ENCODE data around the gene SV2C. TPM values are rescaled to one million over a fixed set of nuclear protein-coding genes. Genes with fewer than 3 reads are reported as not detected.

The SV2C gene
- total RNA-seq, 3 donors from 2014 or later: 0.54 to 1.2 (median 0.58) TPM

- peaks cover 2% of the 10 kb centered on the region for H3K4me1 ChIP-seq (ENCODE audit: low read depth)
- DNase-seq: no peak
- ATAC-seq: peak; percentile 23
- H3K36me3 ChIP-seq (ENCODE audit: low read depth): no peaks in the 10 kb centered on the region
- TF ChIP-seq, protein P1, sequence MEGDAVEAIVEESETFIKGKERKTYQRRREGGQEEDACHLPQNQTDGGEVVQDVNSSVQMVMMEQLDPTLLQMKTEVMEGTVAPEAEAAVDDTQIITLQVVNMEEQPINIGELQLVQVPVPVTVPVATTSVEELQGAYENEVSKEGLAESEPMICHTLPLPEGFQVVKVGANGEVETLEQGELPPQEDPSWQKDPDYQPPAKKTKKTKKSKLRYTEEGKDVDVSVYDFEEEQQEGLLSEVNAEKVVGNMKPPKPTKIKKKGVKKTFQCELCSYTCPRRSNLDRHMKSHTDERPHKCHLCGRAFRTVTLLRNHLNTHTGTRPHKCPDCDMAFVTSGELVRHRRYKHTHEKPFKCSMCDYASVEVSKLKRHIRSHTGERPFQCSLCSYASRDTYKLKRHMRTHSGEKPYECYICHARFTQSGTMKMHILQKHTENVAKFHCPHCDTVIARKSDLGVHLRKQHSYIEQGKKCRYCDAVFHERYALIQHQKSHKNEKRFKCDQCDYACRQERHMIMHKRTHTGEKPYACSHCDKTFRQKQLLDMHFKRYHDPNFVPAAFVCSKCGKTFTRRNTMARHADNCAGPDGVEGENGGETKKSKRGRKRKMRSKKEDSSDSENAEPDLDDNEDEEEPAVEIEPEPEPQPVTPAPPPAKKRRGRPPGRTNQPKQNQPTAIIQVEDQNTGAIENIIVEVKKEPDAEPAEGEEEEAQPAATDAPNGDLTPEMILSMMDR (IDR thresholded peaks at IDR 0.05): no peak
- no peak overlapping the region for H3K4me3 ChIP-seq
- intact Hi-C loops (cut with DNase I, micrococcal nuclease): no loop called here
- H3K9me3 ChIP-seq: no peaks in the 10 kb centered on the region
Measured at GRCh38 chr5:76257897-76258296, 174.7 kb downstream of the SV2C start.

DNA sequence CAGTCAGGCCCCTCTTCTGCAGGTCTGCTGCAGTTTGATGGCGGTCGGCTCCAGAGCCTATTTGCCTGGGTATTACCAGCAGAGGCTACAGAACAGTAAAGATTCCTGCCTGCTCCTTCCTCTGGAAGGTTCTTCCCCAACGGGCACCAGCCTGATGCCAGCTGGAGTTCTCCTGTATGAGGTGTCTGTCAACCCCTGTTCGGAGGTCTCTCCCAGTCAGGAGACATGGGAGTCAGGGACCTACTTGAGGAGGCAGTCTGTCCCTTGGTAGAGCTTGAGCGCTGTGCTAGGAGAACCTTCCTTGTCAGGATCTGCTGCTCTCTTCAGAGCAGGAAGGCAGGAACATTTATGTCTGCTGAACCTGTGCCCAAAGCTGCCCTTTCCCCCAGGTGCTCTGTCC lies 181.5 kb downstream of the SV2C start:
- Histone ChIP-seq H3K4me3 (no peak overlapping the region), H3K36me3 (ENCODE audit: low read depth) (no peaks in the 10 kb centered on the region), H3K4me1 (ENCODE audit: low read depth) (no peaks in the 10 kb centered on the region), H3K9me3 (no peaks in the 10 kb centered on the region)
- DNase-seq: no peak
- TF ChIP-seq, protein P1 (IDR thresholded peaks at IDR 0.05): no peak
- no peak for ATAC-seq
- intact Hi-C loops (cut with DNase I, micrococcal nuclease): no loop called here

DNA sequence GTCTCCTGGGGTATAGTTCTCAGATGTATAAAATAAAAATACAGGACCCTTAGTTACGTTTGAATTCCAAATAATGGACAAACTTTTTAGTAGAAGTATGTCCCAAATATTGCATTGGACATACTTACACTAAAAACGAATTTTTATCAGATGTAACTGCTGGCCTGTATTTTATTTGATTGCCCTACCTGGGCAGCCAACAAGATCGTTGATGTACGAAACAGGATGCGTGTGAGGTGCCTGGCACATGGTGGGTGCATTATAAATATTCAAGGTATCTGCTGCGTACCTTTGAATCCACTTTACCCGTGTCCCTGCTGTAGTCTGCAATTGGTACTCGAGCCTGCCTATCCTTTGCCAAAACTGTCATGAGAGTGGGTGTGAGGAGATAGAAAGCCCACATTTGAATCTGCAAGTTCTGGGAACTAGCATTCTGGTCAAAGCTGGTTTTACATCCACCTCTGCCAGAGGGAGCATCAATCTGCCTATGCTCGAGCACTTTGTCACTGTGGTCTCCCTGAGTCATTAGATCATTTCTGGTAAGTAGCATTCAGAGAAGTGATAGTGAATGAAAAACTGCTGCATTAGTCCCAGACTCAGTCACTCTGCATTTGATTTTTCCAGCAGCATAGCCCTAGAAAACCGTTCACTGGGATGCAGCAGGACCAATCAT lies 186.2 kb downstream of the SV2C start:
- TF ChIP-seq, protein P1 (IDR thresholded peaks at IDR 0.05): no peak
- H3K4me3 ChIP-seq: no peak overlapping the region
- no peak for ATAC-seq
- no peaks in the 10 kb centered on the region for H3K9me3 ChIP-seq
- H3K36me3 ChIP-seq (ENCODE audit: low read depth): no peaks in the 10 kb centered on the region
- intact Hi-C loops (cut with DNase I, micrococcal nuclease): no loop called here
- no peak for DNase-seq
- H3K4me1 ChIP-seq (ENCODE audit: low read depth): no peaks in the 10 kb centered on the region

DNA sequence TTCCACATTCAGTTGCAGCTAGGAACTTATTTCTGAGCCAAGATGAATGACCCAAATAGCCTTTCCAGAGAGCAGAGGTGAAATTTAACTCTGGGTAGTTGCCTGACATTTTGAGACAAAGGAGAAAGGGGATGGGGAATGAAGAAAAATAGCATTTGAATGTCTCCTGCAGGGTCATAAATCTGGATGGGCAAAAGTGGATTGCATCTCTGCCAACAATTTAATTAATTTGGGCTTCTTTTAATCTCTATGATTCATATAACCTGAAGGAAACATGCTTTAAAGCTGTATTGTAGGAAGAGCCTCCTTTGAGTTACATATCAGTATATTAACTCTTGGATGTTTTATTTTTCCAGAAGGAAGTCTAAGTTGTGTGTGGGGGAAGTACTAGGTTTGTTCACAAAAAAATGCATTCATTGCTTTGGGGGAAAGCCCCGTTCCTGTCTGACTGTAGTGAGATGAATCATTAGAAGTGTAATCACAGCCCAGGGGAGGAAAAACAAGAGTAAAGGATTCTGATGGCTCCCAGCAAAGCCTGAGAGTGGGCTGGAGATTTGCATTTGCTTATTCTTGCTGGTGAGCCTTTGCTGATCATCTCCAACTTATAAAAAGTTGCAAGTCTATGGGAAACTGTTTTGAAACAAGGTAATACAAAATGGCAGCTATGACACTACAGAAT lies 186.9 kb downstream of the SV2C start:
- H3K36me3 ChIP-seq (ENCODE audit: low read depth): no peaks in the 10 kb centered on the region
- no peaks in the 10 kb centered on the region for H3K9me3 ChIP-seq
- intact Hi-C loops (cut with DNase I, micrococcal nuclease): no loop called here
- H3K4me3 ChIP-seq: no peak overlapping the region
- ATAC-seq: no peak
- DNase-seq: no peak
- TF ChIP-seq, protein P1 (IDR thresholded peaks at IDR 0.05): no peak
- H3K4me1 ChIP-seq (ENCODE audit: low read depth): no peaks in the 10 kb centered on the region

GRCh38 chr5:76271836-76272235 lies 188.7 kb downstream of the SV2C start:
- DNase-seq: no peak
- H3K9me3 ChIP-seq: no peaks in the 10 kb centered on the region
- no peaks in the 10 kb centered on the region for H3K4me1 ChIP-seq (ENCODE audit: low read depth)
- intact Hi-C loops (cut with DNase I, micrococcal nuclease): no loop called here
- TF ChIP-seq, protein P1 (IDR thresholded peaks at IDR 0.05): no peak
- H3K36me3 ChIP-seq (ENCODE audit: low read depth): no peaks in the 10 kb centered on the region
- ATAC-seq: no peak
- no peak overlapping the region for H3K4me3 ChIP-seq

All from mucosa of descending colon (tissue), 3 donors.